PC-9 (cell line): ENCODE data around the gene SIK1.
"Not testable (repeated sequence)": the region's sequence is repeated elsewhere in the genome, so short reads cannot be mapped to it uniquely, and the experiment has no call there.

Experiments used
- EZH2 ChIP-seq: fragments of 200-600 bp; sonication (generic); IDR thresholded peaks from 2 replicates; pipeline ENCODE4 v1.8.0; 2017; ENCODE audit warnings: antibody characterized with exemption, low read depth
- TF ChIP-seq, protein P1 (sequence below): fragments of 200-600 bp; sonication (generic); conservative IDR thresholded peaks from 2 replicates; pipeline ENCODE4 v1.6.1; 2017; ENCODE audit warnings: mixed run types, antibody characterized with exemption, mild to moderate bottlenecking, moderate library complexity

DNA sequence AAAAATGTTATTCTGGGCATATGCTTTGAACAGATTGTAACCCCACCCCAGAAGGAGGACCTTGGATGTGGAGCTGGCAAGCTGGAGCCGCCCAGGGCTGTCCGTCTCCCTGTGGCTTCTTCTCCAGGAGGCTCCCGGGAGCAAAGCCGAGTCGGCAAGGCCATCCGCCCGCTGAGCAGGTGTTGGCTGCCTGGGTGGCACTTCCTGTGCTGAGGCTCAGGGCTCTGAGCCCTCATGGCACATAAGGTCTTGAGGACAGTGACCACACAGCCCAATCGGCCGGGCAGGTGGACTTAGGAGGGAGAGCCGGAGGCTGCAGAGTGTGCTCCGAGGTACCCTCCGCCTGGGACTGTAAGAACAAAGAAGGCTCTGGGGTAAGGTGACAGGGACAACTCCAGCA is 28.8 kb upstream of the SIK1 start:
- not testable (repeated sequence) for TF ChIP-seq EZH2
- TF ChIP-seq, protein P1, sequence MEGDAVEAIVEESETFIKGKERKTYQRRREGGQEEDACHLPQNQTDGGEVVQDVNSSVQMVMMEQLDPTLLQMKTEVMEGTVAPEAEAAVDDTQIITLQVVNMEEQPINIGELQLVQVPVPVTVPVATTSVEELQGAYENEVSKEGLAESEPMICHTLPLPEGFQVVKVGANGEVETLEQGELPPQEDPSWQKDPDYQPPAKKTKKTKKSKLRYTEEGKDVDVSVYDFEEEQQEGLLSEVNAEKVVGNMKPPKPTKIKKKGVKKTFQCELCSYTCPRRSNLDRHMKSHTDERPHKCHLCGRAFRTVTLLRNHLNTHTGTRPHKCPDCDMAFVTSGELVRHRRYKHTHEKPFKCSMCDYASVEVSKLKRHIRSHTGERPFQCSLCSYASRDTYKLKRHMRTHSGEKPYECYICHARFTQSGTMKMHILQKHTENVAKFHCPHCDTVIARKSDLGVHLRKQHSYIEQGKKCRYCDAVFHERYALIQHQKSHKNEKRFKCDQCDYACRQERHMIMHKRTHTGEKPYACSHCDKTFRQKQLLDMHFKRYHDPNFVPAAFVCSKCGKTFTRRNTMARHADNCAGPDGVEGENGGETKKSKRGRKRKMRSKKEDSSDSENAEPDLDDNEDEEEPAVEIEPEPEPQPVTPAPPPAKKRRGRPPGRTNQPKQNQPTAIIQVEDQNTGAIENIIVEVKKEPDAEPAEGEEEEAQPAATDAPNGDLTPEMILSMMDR: not testable (repeated sequence)
